Activated CD8-positive, alpha-beta memory T cell treated with anti-CD3 and anti-CD28 coated beads, Interleukin-2, amount 10 ng/mL, durations not matched to agents 7 days and 5 days (primary cell): ENCODE data around the gene ELOA2. TPM values are rescaled to one million over a fixed set of nuclear protein-coding genes. Genes with fewer than 3 reads are reported as not detected.

Experiments
- ATAC-seq: fragments of 150-1000 bp; cut with Tn5 transposase; one replicate; pipeline ENCODE4 v1.10.0; 2021; ENCODE audit warnings: moderate library complexity
- CTCF ChIA-PET: fragments of 350-600 bp; sonication (Branson Sonifier 250); formaldehyde crosslinking; loops from one replicate; lab custom pipeline; 2021; ENCODE audit warnings: antibody characterized with exemption; lab: Charles Lee
- DNase-seq: peaks from one replicate; pipeline ENCODE4 v3.0.0-alpha.2; 2020
- H3K27ac Mint-ChIP-seq: one replicate; pipeline ENCODE4 v1.8.0; 2021; ENCODE audit warnings: mild to moderate bottlenecking, mixed read lengths
- H3K27me3 Mint-ChIP-seq: one replicate; pipeline ENCODE4 v1.8.0; 2021; ENCODE audit warnings: mixed read lengths
- H3K36me3 Mint-ChIP-seq: one replicate; pipeline ENCODE4 v1.8.0; 2021; ENCODE audit warnings: mild to moderate bottlenecking, mixed read lengths
- H3K4me1 Mint-ChIP-seq: one replicate; pipeline ENCODE4 v1.8.0; 2021; ENCODE audit warnings: mixed read lengths
- H3K4me3 Mint-ChIP-seq: one replicate; pipeline ENCODE4 v1.8.0; 2021; ENCODE audit warnings: mild to moderate bottlenecking, moderate library complexity, mixed read lengths
- H3K9me3 Mint-ChIP-seq: one replicate; pipeline ENCODE4 v1.8.0; 2022; ENCODE audit warnings: low read depth, mixed read lengths
- total RNA-seq, 2 experiments: library from RNA; stranded (reverse); gene quantifications; one replicate each; pipeline ENCODE4 v1.2.3, GENCODE V29; 2021

ELOA2 gene
- not detected for total RNA-seq

DNA sequence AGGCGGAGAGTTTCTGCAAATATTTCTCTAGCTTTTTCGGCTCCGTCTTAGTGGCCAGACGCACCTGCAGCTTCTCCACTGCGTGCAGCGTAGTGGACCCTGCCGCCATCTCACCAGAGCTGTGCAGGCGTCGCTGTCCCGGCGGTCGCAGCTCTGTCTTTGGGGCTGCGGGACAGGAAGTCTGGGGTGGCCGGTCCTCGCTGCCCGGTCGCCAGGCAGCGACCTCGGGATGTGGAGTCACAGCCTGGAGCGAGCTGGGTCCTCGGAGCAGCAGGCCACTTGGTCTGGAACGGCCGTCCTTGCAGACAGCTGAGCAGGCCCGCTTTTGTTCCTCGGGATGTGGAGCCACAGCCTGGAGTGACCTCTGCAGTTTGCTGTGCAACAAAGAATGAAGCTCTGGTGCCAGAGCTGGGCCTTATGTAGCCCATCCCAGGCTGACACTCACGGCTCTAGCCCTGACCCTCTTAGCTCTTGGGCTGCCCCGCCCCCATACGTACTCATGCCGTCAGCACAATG, at the start of gene ELOA2:
Gene ELOA2, minus strand, starts transcription at position 466 of the 516 bp plus-strand sequence. Its CDS starts 357 bp downstream, at position 109.
- no peak within 1 kb of the TSS for H3K27ac Mint-ChIP-seq
- ATAC-seq, result no peak
- CTCF ChIA-PET, result no interaction called here

GRCh38 chr18:47081578-47081977, 46.2 kb upstream of the ELOA2 start:
- CTCF ChIA-PET, result interaction anchor here (0.7 kb wide), 1 partner anchor 15 kb away, joined by 3 read pairs; no protein-coding TSS in a partner anchor
- H3K4me3 Mint-ChIP-seq, result no peak overlapping the region
- H3K4me1 Mint-ChIP-seq, result peaks cover 12% of the 10 kb centered on the region
- H3K27me3 Mint-ChIP-seq, result no peaks in the 10 kb centered on the region
- no peak for ATAC-seq
- no peak for DNase-seq
- no peaks in the 10 kb centered on the region for H3K36me3 Mint-ChIP-seq
- H3K9me3 Mint-ChIP-seq, result no peaks in the 10 kb centered on the region
- H3K27ac Mint-ChIP-seq, result no peak overlapping the region

More for the DNA sequence above, at the start of gene ELOA2:
- Mint-ChIP-seq H3K9me3 (no peaks in the 10 kb centered on the region), H3K36me3 (no peaks in the 10 kb centered on the region), H3K27me3 (peaks cover 23% of the 10 kb centered on the region), H3K4me3 (no peak within 1 kb of the TSS), H3K4me1 (no peaks in the 10 kb centered on the region)
- DNase-seq, result no peak

- Mint-ChIP-seq H3K4me3 (no peak overlapping the region), H3K27me3 (no peaks in the 10 kb centered on the region), H3K9me3 (no peaks in the 10 kb centered on the region), H3K27ac (no peak overlapping the region), H3K4me1 (peaks cover 12% of the 10 kb centered on the region), H3K36me3 (no peaks in the 10 kb centered on the region)
- CTCF ChIA-PET, result no interaction called here
- no peak for ATAC-seq
- no peak for DNase-seq
Observed at GRCh38 chr18:47080872-47081271, 45.5 kb upstream of the ELOA2 start.

GRCh38 chr18:47077111-47077510, 41.7 kb upstream of the ELOA2 start:
- peaks cover 12% of the 10 kb centered on the region for H3K27me3 Mint-ChIP-seq

DNA sequence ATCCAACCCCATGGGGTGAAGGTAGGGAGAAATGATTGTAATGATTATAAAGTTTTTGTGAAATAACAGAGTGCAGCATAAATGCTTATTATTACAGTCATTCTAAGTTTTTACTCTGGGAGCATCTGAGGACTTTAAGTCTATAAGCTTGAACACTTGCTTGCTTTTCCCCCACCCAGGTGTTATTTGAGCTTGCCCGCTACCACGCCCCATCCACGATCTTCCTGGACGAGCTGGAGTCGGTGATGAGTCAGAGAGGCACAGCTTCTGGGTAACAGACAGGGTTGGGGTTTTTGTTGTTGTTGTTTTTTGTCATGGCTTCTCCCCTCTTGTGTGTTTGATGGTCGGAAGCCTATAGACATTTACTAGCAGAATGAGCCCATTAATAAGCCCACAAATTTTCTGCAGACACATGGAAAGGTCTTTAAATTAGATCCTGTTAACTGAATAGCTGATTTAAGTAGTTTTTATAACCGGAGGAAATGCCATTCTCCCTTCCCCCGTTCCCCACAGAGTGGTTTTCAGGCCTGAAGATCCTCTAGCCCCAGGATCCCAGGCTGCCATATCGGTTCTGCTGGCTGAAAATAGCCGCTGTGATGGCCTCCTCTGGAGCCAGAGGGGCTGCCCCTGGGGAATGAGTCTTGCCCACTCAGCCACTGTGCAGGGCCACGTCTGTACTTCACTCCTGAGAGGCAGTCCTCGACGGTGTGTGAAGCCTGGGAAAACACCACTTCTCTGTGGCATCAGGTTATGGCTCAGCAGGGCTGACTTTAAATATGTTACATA, 39.9 kb upstream of the ELOA2 start:
- DNase-seq (no peak), ATAC-seq (no peak)
- peaks cover 18% of the 10 kb centered on the region for H3K27me3 Mint-ChIP-seq
- H3K9me3 Mint-ChIP-seq, result no peaks in the 10 kb centered on the region
- H3K4me1 Mint-ChIP-seq, result peaks cover 7% of the 10 kb centered on the region
- CTCF ChIA-PET, result interaction anchor here (1.7 kb wide), 1 partner anchor 674 kb away, joined by 4 read pairs; no protein-coding TSS in a partner anchor
- H3K27ac Mint-ChIP-seq, result no peak overlapping the region
- no peaks in the 10 kb centered on the region for H3K36me3 Mint-ChIP-seq
- no peak overlapping the region for H3K4me3 Mint-ChIP-seq

More at GRCh38 chr18:47077111-47077510, 41.7 kb upstream of the ELOA2 start:
- no peak for DNase-seq
- Mint-ChIP-seq H3K9me3 (no peaks in the 10 kb centered on the region), H3K36me3 (no peaks in the 10 kb centered on the region), H3K4me3 (no peak overlapping the region), H3K27ac (no peak overlapping the region), H3K4me1 (peaks cover 13% of the 10 kb centered on the region)
- ATAC-seq, result no peak
- CTCF ChIA-PET, result no interaction called here

GRCh38 chr18:47067648-47068047, 32.2 kb upstream of the ELOA2 start:
- H3K4me3 Mint-ChIP-seq, result no peak overlapping the region
- ATAC-seq (no peak), DNase-seq (no peak)
- H3K9me3 Mint-ChIP-seq, result no peaks in the 10 kb centered on the region
- no peaks in the 10 kb centered on the region for H3K36me3 Mint-ChIP-seq
- peaks cover 22% of the 10 kb centered on the region for H3K27me3 Mint-ChIP-seq
- no peaks in the 10 kb centered on the region for H3K4me1 Mint-ChIP-seq
- H3K27ac Mint-ChIP-seq, result no peak overlapping the region
- CTCF ChIA-PET, result no interaction called here

DNA sequence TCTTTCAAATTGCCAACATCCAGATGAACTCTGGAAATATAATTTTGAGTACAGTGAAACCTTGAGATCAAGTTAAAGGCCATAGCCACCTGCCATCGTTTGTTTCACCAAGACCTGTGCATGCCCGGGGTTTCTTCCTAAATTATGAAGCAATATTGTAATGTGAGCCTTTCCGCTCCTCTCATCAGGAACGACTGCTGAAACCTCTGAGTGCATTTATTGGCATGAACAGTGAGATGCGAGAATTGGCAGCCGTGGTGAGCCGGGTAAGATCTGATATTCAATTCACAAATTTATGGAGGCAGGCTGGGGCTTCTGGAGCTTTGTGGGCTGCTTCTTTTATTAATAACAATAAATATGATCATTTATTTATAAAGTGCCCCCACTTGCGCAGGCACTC, 27.7 kb upstream of the ELOA2 start:
- Mint-ChIP-seq H3K27ac (no peak overlapping the region), H3K27me3 (peaks cover 3% of the 10 kb centered on the region), H3K36me3 (no peaks in the 10 kb centered on the region), H3K9me3 (no peaks in the 10 kb centered on the region), H3K4me3 (no peak overlapping the region), H3K4me1 (no peaks in the 10 kb centered on the region)
- CTCF ChIA-PET, result interaction anchor here (1.5 kb wide), 1 partner anchor 12 kb away, joined by 4 read pairs; no protein-coding TSS in a partner anchor
- ATAC-seq (no peak), DNase-seq (no peak)

DNA sequence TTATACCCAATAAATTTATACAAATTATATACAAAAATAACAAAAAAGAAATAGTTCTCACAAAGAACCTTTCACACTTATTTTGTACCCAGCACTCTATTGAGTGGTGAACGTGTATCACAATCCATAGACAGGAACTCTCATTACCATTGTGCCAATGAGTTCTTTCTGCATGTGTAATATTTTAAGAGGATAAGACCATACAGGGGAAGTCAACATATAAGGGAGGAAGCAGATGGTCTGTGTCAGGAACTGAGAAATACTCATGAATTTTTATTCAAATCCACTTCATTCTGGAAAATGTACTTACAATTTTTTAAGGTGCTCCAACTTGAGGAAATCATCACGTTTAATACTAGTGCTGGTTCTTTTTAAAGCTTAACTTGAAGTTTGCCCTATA, 27.1 kb upstream of the ELOA2 start:
- H3K27ac Mint-ChIP-seq, result no peak overlapping the region
- no peaks in the 10 kb centered on the region for H3K36me3 Mint-ChIP-seq
- H3K9me3 Mint-ChIP-seq, result no peaks in the 10 kb centered on the region
- ATAC-seq, result no peak
- no peak for DNase-seq
- no peaks in the 10 kb centered on the region for H3K4me1 Mint-ChIP-seq
- H3K27me3 Mint-ChIP-seq, result peaks cover 2% of the 10 kb centered on the region
- CTCF ChIA-PET, result interaction anchor here (1.5 kb wide), 1 partner anchor 12 kb away, joined by 4 read pairs; no protein-coding TSS in a partner anchor
- no peak overlapping the region for H3K4me3 Mint-ChIP-seq

- no peaks in the 10 kb centered on the region for H3K9me3 Mint-ChIP-seq
- H3K27ac Mint-ChIP-seq, result no peak overlapping the region
- no peak for ATAC-seq
- H3K36me3 Mint-ChIP-seq, result no peaks in the 10 kb centered on the region
- no peak for DNase-seq
- CTCF ChIA-PET, result interaction anchor here (1.1 kb wide), 1 partner anchor 700 kb away, joined by 3 read pairs; no protein-coding TSS in a partner anchor
- H3K4me1 Mint-ChIP-seq, result no peaks in the 10 kb centered on the region
- H3K4me3 Mint-ChIP-seq, result no peak overlapping the region
- peaks cover 23% of the 10 kb centered on the region for H3K27me3 Mint-ChIP-seq
Observed at GRCh38 chr18:47054369-47054768, 18.9 kb upstream of the ELOA2 start.

GRCh38 chr18:47050468-47050867, 15.0 kb upstream of the ELOA2 start:
- no peaks in the 10 kb centered on the region for H3K4me1 Mint-ChIP-seq
- no peak overlapping the region for H3K27ac Mint-ChIP-seq
- H3K4me3 Mint-ChIP-seq, result no peak overlapping the region
- CTCF ChIA-PET, result interaction anchor here (0.6 to 1.4 kb wide), 3 partner anchors 12 to 156 kb away, joined by 3 to 4 read pairs (median 4); no protein-coding TSS in a partner anchor
- H3K27me3 Mint-ChIP-seq, result peaks cover 23% of the 10 kb centered on the region
- no peak for DNase-seq
- no peak for ATAC-seq
- H3K36me3 Mint-ChIP-seq, result no peaks in the 10 kb centered on the region
- H3K9me3 Mint-ChIP-seq, result no peaks in the 10 kb centered on the region

DNA sequence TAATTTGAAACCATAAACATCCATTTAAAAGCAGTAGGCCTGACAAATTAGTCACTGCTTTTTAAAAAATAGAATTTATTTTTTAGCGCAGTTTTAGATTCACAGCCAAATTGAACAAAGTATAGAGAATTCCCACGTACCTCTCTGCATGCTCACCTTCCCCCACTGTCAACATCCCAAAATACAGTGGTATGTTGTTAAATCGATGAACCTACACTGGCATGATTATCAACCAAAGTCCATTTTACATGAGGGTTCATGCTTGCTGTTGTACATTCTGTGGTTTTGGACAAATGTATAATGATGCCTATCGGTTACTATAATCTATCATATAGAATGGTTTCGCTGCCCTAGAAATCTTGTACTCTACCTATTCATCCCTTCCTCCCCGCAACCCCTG, 5.6 kb upstream of the ELOA2 start:
- CTCF ChIA-PET, result no interaction called here
- H3K27ac Mint-ChIP-seq, result no peak overlapping the region
- no peaks in the 10 kb centered on the region for H3K9me3 Mint-ChIP-seq

DNA sequence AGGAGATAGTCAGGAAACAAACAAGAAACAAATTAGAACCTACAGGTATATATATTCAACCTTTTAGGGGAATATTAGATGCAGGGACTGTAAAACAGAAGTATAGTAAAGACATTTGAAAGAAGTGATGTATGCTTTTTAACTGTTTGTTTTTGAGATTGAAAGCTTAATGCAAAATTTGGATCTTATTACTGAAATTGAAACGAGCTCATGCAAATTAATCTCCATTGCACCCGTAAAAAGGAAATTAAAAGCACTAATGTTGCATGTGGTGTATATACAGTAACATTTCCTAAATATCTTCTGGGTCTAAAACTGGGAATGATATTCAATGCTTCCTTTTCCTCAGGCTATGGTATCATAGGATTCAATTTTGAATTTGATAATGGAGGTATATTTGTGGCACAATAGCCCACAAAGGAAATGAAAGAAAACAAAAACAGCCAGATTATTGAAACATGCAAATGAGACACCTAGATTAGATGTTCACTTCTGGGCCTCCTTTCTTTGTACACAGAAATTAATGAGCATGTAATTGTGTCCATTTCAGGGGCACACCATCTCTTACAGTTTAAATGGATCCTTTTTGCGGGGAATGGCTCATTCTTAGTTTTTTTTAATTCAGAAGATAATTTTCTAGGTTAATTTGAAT, 1.6 kb upstream of the ELOA2 start:
- no peak for DNase-seq
- no peak for ATAC-seq
- H3K27ac Mint-ChIP-seq, result no peak overlapping the region
- no peaks in the 10 kb centered on the region for H3K9me3 Mint-ChIP-seq
- CTCF ChIA-PET, result no interaction called here
- H3K4me1 Mint-ChIP-seq, result no peaks in the 10 kb centered on the region
- H3K36me3 Mint-ChIP-seq, result no peaks in the 10 kb centered on the region
- H3K27me3 Mint-ChIP-seq, result peaks cover 31% of the 10 kb centered on the region
- no peak overlapping the region for H3K4me3 Mint-ChIP-seq

More for the DNA sequence above, 5.6 kb upstream of the ELOA2 start:
- no peaks in the 10 kb centered on the region for H3K4me1 Mint-ChIP-seq
- peaks cover 36% of the 10 kb centered on the region for H3K27me3 Mint-ChIP-seq
- H3K4me3 Mint-ChIP-seq, result no peak overlapping the region
- no peaks in the 10 kb centered on the region for H3K36me3 Mint-ChIP-seq
- DNase-seq (no peak), ATAC-seq (no peak)

DNA sequence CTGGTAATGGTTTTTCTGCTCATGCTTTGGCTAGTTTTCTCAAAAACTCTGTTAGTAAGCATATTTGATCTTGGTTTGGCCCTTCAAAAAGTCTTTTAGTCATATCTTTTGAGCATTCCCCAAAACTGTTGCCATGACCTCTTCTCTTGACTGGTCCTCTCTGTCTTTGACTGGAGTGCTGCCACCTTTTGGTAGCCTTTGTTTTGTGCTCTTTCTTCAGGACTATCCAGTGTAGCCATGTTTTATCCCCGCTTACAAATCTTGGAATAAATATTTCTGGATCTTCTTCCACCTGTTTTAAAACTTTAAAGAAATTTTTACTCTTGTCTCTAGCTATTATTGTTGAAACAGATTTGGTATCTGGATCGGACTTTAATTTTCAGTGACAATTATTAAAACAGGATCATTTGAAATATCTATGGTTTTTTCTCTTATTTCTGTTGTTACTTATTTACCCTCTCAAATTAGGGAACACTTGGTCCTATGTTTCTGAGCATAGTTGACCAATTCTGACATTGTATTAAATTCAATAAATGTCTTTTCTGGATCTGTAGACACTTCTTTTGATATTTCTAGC, 965 bp upstream of the ELOA2 start:
- CTCF ChIA-PET, result no interaction called here
- H3K36me3 Mint-ChIP-seq, result no peaks in the 10 kb centered on the region
- no peak overlapping the region for H3K4me3 Mint-ChIP-seq
- ATAC-seq, result no peak
- no peaks in the 10 kb centered on the region for H3K4me1 Mint-ChIP-seq
- no peak overlapping the region for H3K27ac Mint-ChIP-seq
- no peak for DNase-seq
- no peaks in the 10 kb centered on the region for H3K9me3 Mint-ChIP-seq
- H3K27me3 Mint-ChIP-seq, result peaks cover 26% of the 10 kb centered on the region
